Testis (tissue), 3 donors: ENCODE results near the gene CELF4. TPM values are rescaled to one million over a fixed set of nuclear protein-coding genes. Genes with fewer than 3 reads are reported as not detected.
A peak's percentile ranks its signal among the peaks of the same experiment; 100 is the strongest.

Experiments used
- DNase-seq: peaks from one replicate; pipeline ENCODE4 v3.0.0-alpha.2; 2019
- H3K27ac ChIP-seq, 2 donors: fragments of 200-600 bp; sonication (generic); one replicate each; pipeline ENCODE4 v1.5.1; 2019
- H3K27me3 ChIP-seq: fragments of 200-600 bp; sonication (generic); one replicate; pipeline ENCODE4 v1.5.1; 2019
- H3K36me3 ChIP-seq: fragments of 200-600 bp; sonication (generic); one replicate; pipeline ENCODE4 v1.5.1; 2017; ENCODE audit warnings: low read depth; ENCODE audit errors: missing control alignments
- H3K4me1 ChIP-seq: fragments of 200-600 bp; sonication (generic); one replicate; pipeline ENCODE4 v1.5.1; 2019
- H3K4me3 ChIP-seq, 2 donors: fragments of 200-600 bp; sonication (generic); one replicate each; pipeline ENCODE4 v1.5.1; 2017 to 2019
- H3K9me3 ChIP-seq: fragments of 200-600 bp; sonication (generic); one replicate; pipeline ENCODE4 v1.5.1; 2017
- POLR2A ChIP-seq: fragments of 450-650 bp; IDR thresholded peaks from one replicate; pipeline ENCODE4 v1.6.1; 2017; ENCODE audit warnings: antibody characterized with exemption, mild to moderate bottlenecking, moderate library complexity
- WGBS, 2 donors: methylation state at CpG; one replicate each; pipeline ENCODE4 v1.1.5; 2018; 5-methylcytosine and 5-hydroxymethylcytosine counted together
- intact Hi-C: fragments of 100-400 bp; cut with DNase I; formaldehyde crosslinking; loops from one replicate; pipeline ENCODE4 v1.15.1; 2023; ENCODE audit warnings: low total_unique reads
- polyA plus RNA-seq: library from polyadenylated mRNA; stranded (reverse); fragments of 350-450 nt; fragmentation: Illumina TruSeq; extraction: RNeasy Lipid Tissue Mini Kit (QIAGEN cat#74804); gene quantifications from one replicate; pipeline ENCODE4 v1.2.3, GENCODE V29; 2014; ENCODE audit warnings: low read depth, low replicate concordance; ENCODE audit not compliant: insufficient read depth
- total RNA-seq, 2 donors: library from RNA; depleted of rRNA; stranded (reverse); fragments of >200 nt; gene quantifications; one replicate each; pipeline ENCODE4 v1.2.3, GENCODE V29; 2016
- TF ChIP-seq, protein P1 (sequence below), 3 experiments: fragments of 450-650 bp in 2 of 3; fragments of 200-600 bp in 1 of 3; sonication (generic) in 1 of 3; IDR thresholded peaks; one replicate each; pipeline ENCODE4 v1.5.1; 2016 to 2019; ENCODE audit warnings: antibody characterized with exemption in 3 of 3, mild to moderate bottlenecking in 2 of 3, moderate library complexity in 1 of 3

CELF4 gene
- total and polyA plus RNA-seq, 3 donors from 2014 or later: 3.9 to 6.3 (median 4.8) TPM

DNA sequence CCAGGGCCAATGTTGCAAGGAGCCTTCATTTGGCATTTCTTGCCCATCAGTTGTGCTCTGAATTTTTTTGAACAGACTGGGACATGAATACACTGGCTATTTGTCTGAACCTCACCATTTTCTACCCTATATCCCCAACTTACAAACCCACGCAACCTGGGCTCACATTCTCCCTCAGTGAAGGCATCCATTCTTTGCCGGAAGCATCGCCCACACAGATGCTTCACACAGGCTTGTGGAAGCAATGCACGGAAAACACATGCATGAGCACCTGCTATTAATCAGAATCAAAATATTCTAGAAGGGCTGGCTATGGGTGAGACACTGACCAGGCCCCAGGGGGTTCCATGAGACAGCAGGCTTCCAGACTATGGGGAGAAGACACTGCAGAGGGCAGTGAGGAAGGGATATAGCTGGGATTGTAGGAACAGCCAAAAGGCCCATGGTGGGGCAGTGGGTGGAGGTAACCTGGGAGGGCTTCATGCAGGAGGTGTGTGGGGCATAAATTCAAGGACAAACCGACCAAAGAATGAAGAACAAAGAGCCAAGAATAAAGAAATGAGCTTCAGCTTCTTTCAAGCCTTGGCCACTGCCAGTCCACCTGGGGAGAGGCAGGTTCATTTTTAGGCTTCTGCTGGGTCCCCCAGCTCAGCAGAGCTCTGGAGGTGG is 261.5 kb downstream of the CELF4 start:
- 82 to 89% methylated on average over 5 of the region's 5 CpGs for WGBS, 2 donors
- Histone ChIP-seq H3K36me3 (no peaks in the 10 kb centered on the region), H3K27ac (no peak overlapping the region), H3K4me1 (no peaks in the 10 kb centered on the region), H3K27me3 (no peaks in the 10 kb centered on the region), H3K4me3 (no peak overlapping the region), H3K9me3 (no peaks in the 10 kb centered on the region)
- TF ChIP-seq, protein P1, sequence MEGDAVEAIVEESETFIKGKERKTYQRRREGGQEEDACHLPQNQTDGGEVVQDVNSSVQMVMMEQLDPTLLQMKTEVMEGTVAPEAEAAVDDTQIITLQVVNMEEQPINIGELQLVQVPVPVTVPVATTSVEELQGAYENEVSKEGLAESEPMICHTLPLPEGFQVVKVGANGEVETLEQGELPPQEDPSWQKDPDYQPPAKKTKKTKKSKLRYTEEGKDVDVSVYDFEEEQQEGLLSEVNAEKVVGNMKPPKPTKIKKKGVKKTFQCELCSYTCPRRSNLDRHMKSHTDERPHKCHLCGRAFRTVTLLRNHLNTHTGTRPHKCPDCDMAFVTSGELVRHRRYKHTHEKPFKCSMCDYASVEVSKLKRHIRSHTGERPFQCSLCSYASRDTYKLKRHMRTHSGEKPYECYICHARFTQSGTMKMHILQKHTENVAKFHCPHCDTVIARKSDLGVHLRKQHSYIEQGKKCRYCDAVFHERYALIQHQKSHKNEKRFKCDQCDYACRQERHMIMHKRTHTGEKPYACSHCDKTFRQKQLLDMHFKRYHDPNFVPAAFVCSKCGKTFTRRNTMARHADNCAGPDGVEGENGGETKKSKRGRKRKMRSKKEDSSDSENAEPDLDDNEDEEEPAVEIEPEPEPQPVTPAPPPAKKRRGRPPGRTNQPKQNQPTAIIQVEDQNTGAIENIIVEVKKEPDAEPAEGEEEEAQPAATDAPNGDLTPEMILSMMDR (IDR thresholded peaks at IDR 0.05): no peak
- no peak for TF ChIP-seq POLR2A
- no peak for DNase-seq
- intact Hi-C loops: no loop called here

DNA sequence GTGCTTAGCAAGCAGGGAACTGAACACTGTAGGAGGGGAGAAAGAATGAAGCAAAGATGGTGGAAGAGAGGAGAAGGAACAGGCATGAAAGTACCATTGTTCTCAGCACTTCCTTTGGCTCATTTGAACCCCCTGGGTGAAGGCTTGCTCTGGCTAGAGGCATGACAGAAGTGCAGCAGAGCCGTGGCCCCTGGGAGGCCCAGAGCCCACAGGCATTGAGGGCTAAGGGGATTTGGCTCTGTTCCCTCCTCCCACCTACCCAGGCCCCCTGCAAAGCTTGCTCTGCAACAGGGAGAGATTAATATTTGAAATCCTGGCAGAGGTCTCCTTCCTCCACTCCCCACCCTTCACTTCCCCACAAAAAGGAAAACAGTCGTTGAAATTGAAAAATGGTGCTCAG is 262.6 kb downstream of the CELF4 start:
- H3K4me3 ChIP-seq: no peak overlapping the region
- DNase-seq: no peak
- H3K36me3 ChIP-seq: no peaks in the 10 kb centered on the region
- 41 to 71% methylated on average over 2 of the region's 2 CpGs for WGBS, 2 donors
- TF ChIP-seq, protein P1 (IDR thresholded peaks at IDR 0.05): no peak
- no peak for TF ChIP-seq POLR2A
- no peaks in the 10 kb centered on the region for H3K4me1 ChIP-seq
- H3K27me3 ChIP-seq: no peaks in the 10 kb centered on the region
- intact Hi-C loops: no loop called here
- no peak overlapping the region for H3K27ac ChIP-seq
- no peaks in the 10 kb centered on the region for H3K9me3 ChIP-seq

DNA sequence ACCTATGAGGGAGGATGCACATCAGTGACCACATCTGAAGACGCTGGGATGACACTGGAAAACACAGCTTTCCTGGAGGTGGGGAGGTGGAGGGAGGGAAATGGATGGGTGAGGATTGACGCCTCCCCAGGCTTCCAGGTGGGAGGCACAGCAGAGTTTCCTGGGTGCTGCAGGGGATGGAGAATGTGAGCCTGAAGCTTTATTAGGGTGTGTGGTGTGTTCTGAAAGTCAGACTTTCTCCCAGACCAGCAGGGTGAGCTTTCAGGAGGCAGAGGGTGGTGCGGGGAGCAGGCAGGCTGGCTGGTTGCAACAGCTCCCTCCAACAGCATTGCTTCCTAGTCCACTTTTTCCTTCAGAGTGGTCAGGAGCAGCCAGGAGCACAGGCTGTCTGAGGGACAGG is 263.1 kb downstream of the CELF4 start:
- DNase-seq: no peak

DNA sequence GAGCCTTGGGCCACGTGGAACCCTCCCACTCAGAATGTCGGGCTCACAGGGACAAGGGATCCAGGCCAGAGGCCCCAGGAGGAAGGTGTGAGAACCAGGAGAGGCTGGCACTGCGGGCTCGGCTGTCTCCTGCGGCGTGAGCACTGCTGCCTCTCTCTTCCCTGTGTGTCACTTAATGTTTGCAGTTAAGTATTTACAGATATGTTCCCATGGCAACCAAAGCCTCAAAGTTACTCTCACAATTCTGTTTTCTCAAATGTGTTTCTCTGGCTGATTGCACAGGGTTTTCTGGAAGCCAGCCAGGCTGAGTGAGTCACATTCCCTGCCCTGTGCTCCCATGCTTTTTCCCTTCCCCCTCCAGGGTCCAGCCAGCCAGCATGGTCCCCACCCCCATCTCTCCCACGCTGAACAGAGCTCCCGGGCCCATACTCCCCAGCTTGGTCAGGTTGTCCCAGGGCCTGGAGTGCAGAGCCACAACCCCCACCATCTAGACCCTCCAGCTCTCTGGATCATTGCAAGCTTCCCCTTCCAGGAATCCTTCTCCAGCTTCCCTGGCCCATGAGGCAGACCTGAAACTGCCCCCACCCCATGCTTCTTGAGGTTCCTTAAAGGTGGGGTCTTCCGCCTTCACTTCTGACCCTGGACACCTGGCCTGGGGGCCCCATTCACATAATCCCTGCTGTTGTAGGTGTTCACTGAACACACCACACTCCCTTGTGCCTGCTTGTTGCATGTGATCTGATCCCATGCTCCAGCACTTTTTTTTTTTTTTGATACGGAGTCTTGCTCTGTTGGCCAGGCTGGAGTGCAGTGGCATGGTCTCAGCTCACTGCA is 265.9 kb downstream of the CELF4 start:
- Histone ChIP-seq H3K27ac (no peak overlapping the region), H3K9me3 (no peaks in the 10 kb centered on the region)
- intact Hi-C loops: no loop called here

More for the DNA sequence above, 263.1 kb downstream of the CELF4 start:
- Histone ChIP-seq H3K9me3 (no peaks in the 10 kb centered on the region), H3K4me1 (no peaks in the 10 kb centered on the region), H3K27ac (no peak overlapping the region), H3K4me3 (no peak overlapping the region), H3K27me3 (no peaks in the 10 kb centered on the region), H3K36me3 (no peaks in the 10 kb centered on the region)
- 85 to 97% methylated on average over 3 of the region's 3 CpGs for WGBS, 2 donors
- intact Hi-C loops: no loop called here
- TF ChIP-seq, protein P1 (IDR thresholded peaks at IDR 0.05): no peak
- no peak for TF ChIP-seq POLR2A

More for the DNA sequence above, 265.9 kb downstream of the CELF4 start:
- no peak for TF ChIP-seq POLR2A
- TF ChIP-seq, protein P1 (IDR thresholded peaks at IDR 0.05): no peak
- Histone ChIP-seq H3K27me3 (no peaks in the 10 kb centered on the region), H3K4me3 (no peak overlapping the region), H3K36me3 (no peaks in the 10 kb centered on the region), H3K4me1 (no peaks in the 10 kb centered on the region)
- peak; percentile 77 for DNase-seq
- WGBS, 2 donors: 55 to 56% methylated on average over 9 to 10 of the region's 10 CpGs
